ENCODE measurements around the gene ABCC9. TPM values are rescaled to one million over a fixed set of nuclear protein-coding genes. Genes with fewer than 3 reads are reported as not detected.

The ABCC9 gene
- total RNA-seq, 6 donors from 2014 or later: 9.4 to 23.4 (median 15.1) TPM

DNA sequence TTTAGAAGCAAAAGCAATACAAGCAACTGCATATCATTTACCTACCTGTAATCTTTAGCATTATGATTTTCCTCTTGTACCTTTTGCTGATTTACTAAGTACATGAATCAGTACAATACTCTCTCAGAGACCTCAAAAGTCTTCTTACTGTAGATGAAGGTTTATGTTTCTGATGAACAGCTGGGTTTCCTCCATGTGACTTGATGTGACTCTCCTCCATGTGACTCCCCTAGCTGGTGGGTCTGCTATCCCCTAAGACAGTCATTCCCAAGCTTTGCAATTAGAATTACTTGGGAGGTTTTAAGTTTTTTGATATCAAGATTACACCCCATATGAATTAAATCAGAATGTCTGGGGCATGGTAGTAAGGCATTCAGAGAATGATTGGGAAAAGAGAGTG, 32.0 kb upstream of the ABCC9 start:
- TF ChIP-seq POLR2A (IDR thresholded peaks at IDR 0.05) (no peak), POLR2AphosphoS5 (IDR thresholded peaks at IDR 0.05) (no peak), EP300 (IDR thresholded peaks at IDR 0.05) (no peak)
- TF ChIP-seq, protein P1, sequence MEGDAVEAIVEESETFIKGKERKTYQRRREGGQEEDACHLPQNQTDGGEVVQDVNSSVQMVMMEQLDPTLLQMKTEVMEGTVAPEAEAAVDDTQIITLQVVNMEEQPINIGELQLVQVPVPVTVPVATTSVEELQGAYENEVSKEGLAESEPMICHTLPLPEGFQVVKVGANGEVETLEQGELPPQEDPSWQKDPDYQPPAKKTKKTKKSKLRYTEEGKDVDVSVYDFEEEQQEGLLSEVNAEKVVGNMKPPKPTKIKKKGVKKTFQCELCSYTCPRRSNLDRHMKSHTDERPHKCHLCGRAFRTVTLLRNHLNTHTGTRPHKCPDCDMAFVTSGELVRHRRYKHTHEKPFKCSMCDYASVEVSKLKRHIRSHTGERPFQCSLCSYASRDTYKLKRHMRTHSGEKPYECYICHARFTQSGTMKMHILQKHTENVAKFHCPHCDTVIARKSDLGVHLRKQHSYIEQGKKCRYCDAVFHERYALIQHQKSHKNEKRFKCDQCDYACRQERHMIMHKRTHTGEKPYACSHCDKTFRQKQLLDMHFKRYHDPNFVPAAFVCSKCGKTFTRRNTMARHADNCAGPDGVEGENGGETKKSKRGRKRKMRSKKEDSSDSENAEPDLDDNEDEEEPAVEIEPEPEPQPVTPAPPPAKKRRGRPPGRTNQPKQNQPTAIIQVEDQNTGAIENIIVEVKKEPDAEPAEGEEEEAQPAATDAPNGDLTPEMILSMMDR (IDR thresholded peaks at IDR 0.05): no peak
- H3K4me1 ChIP-seq: no peaks in the 10 kb centered on the region
- ATAC-seq (ENCODE audit: low FRiP score in 2 of 2) (no peak), DNase-seq (no peak)
- H3K36me3 ChIP-seq: no peaks in the 10 kb centered on the region
- H3K4me3 ChIP-seq: no peak overlapping the region
- no peak overlapping the region for H3K27ac ChIP-seq
- H3K9me3 ChIP-seq: no peaks in the 10 kb centered on the region
- H3K27me3 ChIP-seq: no peaks in the 10 kb centered on the region

DNA sequence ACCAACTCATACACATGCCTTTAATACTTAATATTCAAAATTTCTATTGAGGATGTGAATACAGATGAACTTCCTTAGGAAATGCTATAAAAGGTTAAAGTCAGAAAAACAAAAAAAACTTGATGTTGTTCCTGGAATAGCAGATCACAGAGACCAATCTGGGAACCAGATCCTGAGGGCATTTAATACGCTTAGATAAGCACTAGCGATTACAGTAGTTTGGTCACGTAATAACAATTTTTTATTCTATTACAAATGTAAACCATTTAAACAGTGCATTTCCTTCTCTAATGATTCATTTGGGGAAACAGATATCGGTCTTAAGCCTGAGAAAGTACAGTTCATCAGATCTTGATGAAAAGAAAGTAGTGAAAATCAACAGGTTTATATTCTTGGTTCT, 30.8 kb upstream of the ABCC9 start:
- H3K9me3 ChIP-seq: no peaks in the 10 kb centered on the region
- TF ChIP-seq POLR2A (IDR thresholded peaks at IDR 0.05) (no peak), POLR2AphosphoS5 (IDR thresholded peaks at IDR 0.05) (no peak), EP300 (IDR thresholded peaks at IDR 0.05) (no peak)
- TF ChIP-seq, protein P1 (IDR thresholded peaks at IDR 0.05): no peak
- WGBS, 2 donors: 74 to 75% methylated on average over 4 of the region's 4 CpGs

DNA sequence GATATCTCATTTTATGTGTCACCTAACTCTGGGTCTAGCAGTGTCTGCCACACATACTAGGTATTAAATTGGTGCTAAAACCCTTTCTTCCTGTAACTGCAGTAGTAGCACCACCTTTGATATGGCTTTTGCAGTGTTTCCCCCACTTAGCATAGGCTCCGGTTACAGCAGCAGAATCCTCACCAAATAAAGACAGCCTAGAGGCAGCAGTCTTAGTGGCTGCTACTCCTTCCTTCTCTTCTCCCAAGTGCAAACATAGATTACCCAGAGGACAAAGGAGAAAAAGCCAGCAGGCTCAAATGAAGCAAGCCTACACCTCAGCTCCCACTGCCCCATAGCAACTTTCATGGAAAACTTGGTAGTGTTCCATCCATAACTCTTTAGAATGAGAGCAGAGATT, 30.1 kb upstream of the ABCC9 start:
- DNase-seq: no peak
- H3K4me1 ChIP-seq: no peaks in the 10 kb centered on the region
- H3K27ac ChIP-seq: no peak overlapping the region
- no peaks in the 10 kb centered on the region for H3K9me3 ChIP-seq
- TF ChIP-seq EP300 (IDR thresholded peaks at IDR 0.05): no peak
- 18 to 50% methylated on average over 1 of the region's 1 CpG for WGBS, 2 donors
- H3K27me3 ChIP-seq: no peaks in the 10 kb centered on the region
- H3K36me3 ChIP-seq: no peaks in the 10 kb centered on the region
- no peak for ATAC-seq (ENCODE audit: low FRiP score in 2 of 2)
- no peak overlapping the region for H3K4me3 ChIP-seq

More for the DNA sequence above, 30.8 kb upstream of the ABCC9 start:
- Histone ChIP-seq H3K27me3 (no peaks in the 10 kb centered on the region), H3K27ac (no peak overlapping the region), H3K4me3 (no peak overlapping the region), H3K4me1 (no peaks in the 10 kb centered on the region), H3K36me3 (no peaks in the 10 kb centered on the region)
- ATAC-seq (ENCODE audit: low FRiP score in 2 of 2) (no peak), DNase-seq (no peak)

DNA sequence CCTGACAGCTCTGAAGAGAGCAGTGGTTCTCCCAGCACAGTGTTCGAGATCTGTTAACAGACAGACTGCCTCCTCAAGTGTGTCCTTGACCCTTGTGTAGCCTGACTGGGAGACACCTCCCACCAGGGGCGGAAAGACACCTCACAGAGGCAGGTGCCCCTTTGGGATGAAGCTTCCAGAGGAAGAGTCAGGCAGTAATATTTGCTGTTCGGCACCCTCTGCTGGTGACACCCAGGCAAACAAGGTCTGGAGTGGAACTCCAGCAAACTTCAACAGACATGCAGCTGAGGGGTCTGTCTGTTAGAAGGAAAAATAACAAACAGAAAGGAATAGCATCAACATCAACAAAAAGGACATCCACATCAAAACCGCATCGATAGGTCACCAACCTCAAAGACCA, 21.6 kb upstream of the ABCC9 start:
- TF ChIP-seq POLR2AphosphoS5 (IDR thresholded peaks at IDR 0.05): no peak
- no peak for TF ChIP-seq EP300 (IDR thresholded peaks at IDR 0.05)
- TF ChIP-seq POLR2A (IDR thresholded peaks at IDR 0.05): no peak
- TF ChIP-seq, protein P1 (IDR thresholded peaks at IDR 0.05): no peak
- no peaks in the 10 kb centered on the region for H3K36me3 ChIP-seq
- no peaks in the 10 kb centered on the region for H3K27me3 ChIP-seq
- DNase-seq (no peak), ATAC-seq (ENCODE audit: low FRiP score in 2 of 2) (no peak)
- WGBS, 2 donors: 79 to 92% methylated on average over 4 to 5 of the region's 5 CpGs
- H3K27ac ChIP-seq: no peak overlapping the region
- no peaks in the 10 kb centered on the region for H3K4me1 ChIP-seq
- no peak overlapping the region for H3K4me3 ChIP-seq
- no peaks in the 10 kb centered on the region for H3K9me3 ChIP-seq

DNA sequence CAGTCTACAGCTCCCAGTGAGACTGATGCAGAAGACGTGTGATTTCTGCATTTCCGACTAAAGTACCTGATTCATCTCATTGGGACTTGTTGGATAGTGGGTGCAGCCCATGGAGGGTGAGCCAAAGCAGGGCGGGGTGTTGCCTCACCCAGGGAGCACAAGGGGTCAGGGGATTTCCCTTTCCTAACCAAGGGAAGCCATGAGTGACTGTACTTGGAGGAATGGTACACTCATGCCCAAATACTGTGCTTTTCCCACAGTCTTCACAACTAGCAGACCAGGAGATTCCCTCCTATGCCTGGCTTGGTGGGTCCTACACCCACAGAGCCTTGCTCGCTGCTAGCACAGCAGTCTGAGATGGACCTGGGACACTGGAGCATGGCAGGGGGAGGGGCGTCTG, 21.0 kb upstream of the ABCC9 start:
- DNase-seq (no peak), ATAC-seq (ENCODE audit: low FRiP score in 2 of 2) (no peak)
- no peak overlapping the region for H3K4me3 ChIP-seq
- H3K27me3 ChIP-seq: no peaks in the 10 kb centered on the region
- TF ChIP-seq EP300 (IDR thresholded peaks at IDR 0.05) (no peak), POLR2AphosphoS5 (IDR thresholded peaks at IDR 0.05) (no peak), POLR2A (IDR thresholded peaks at IDR 0.05) (no peak)
- 77 to 85% methylated on average over 5 of the region's 5 CpGs for WGBS, 2 donors
- no peaks in the 10 kb centered on the region for H3K4me1 ChIP-seq
- no peaks in the 10 kb centered on the region for H3K36me3 ChIP-seq
- H3K27ac ChIP-seq: no peak overlapping the region
- no peaks in the 10 kb centered on the region for H3K9me3 ChIP-seq

DNA sequence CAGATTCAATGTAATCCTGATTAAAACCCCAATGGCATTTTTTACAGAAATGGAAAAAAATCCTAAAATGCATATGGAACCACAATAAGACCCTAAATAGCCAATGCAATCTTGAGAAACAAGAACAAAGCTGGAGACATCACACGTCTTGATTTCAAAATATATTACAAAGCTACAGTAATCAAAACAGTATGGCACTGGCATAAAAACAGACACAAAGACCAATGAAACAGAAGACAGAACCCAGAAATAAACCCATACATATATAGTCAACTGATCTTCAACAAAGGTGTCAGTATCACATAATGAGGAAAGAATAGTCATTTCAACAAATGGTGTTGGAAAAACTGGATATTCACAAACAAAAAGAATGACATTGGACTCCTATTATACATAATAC, 9.4 kb upstream of the ABCC9 start:
- Histone ChIP-seq H3K27ac (no peak overlapping the region), H3K4me1 (no peaks in the 10 kb centered on the region), H3K36me3 (no peaks in the 10 kb centered on the region), H3K4me3 (no peak overlapping the region), H3K27me3 (no peaks in the 10 kb centered on the region), H3K9me3 (peaks cover 0 to 21% (median 12%) of the 10 kb centered on the region in 4 donors)
- TF ChIP-seq POLR2AphosphoS5 (IDR thresholded peaks at IDR 0.05) (no peak), EP300 (IDR thresholded peaks at IDR 0.05) (no peak), POLR2A (IDR thresholded peaks at IDR 0.05) (no peak)
- TF ChIP-seq, protein P1 (IDR thresholded peaks at IDR 0.05): no peak
- DNase-seq (no peak), ATAC-seq (ENCODE audit: low FRiP score in 2 of 2) (no peak)
- WGBS, 2 donors: 93 to 97% methylated on average over 1 of the region's 1 CpG
